Stimulated activated CD8-positive, alpha-beta memory T cell treated with anti-CD3 and anti-CD28 coated beads, Interleukin-4, amount 100 ng/mL, for 24 hours (primary cell): ENCODE results near the gene ESYT2.

Experiments
- DNase-seq: peaks from one replicate; pipeline ENCODE4 v3.0.0-alpha.2; 2020; ENCODE audit warnings: low read depth

ESYT2 gene

DNA sequence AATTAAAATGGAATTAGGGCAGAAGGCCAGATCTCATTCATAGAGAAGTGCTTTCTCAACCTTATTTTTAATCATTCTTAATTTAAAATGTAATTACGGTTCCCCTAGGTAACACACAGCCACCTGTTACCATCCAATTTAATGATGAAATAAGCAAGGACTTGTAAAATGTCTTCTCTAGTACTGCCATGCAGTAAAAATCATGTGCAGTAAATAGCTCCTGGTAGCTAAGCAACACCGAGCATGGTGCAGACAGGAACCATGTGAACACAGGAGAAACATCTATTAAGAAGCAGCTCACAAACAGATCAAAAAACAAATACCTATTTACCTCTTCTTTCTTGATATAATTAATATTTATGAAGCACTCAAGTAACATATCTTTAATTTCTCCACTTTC, 139.8 kb downstream of the ESYT2 start:
- DNase-seq: no peak

DNA sequence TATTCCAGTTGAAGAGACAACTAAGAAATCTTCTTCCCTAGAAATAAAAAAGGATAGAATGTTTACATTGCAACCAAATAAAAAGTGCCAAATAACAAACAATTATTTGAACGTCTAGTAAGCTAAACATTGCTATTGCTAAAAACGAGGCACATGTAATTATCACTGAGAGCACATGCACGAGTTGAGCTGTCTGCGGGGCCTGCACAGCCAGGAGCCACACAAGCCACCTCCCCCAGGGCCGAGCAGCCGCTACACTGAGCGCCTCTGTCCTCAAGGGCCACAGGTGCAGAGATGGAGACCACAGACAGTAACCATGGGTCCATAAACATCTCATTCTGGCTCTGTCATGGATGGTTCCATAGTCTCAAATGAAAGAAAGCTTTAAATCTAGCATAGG, 141.9 kb downstream of the ESYT2 start:
- DNase-seq: no peak

DNA sequence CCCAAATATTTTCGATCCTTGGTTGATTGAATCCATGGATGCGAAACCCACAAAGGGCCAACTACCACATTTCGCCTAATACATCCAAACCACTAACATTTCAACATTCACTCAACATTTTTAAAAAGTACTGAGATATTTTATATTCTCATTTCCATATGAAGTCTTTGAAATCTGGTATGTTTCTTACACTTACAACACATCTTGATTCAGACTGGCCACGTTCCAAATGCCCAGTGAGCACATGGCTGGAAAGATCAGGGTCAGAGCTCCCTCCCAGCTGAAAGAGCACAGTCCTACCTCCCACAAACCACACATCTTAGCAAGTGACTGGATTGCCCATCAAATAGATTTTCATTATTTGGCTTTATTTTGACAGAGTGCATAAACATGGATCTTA, 143.6 kb downstream of the ESYT2 start:
- DNase-seq: no peak

DNA sequence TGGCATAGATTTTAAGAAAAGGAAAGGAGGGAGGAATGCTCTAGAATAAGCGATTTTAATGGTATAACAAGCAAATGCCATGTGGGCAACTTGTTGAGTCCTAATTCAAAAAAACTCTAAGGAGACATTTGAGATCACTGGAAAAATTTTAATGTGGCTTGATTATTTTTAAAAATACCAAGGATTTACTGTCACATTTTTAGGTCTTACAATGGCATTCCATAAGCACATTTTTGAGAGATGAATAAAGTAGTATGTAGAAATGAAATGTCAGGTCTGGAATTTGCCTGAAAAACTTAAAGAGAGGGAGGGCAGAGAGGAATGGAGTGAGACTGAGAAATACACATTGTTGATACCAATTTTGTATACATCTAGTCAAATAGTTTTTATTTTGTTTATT, 145.0 kb downstream of the ESYT2 start:
- DNase-seq: no peak

DNA sequence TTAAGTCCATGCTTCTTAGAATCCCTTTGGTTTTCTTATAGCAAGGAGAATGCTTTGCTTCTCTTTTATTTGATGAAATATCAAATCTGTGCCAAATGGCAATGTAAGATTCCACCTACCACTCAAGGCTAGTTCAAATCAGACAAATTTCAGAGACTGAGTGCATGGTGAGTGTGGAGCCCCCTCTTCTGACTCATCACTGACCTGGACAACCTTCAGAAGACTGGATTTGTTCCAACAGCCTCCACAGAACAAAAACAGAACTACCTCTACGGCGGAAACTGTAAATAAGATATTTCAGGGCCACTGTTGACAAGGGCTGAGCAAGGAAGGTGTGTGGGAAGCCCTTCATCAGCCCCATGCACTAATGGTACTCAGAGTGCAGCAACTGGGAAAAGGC, 145.8 kb downstream of the ESYT2 start:
- DNase-seq: no peak

DNA sequence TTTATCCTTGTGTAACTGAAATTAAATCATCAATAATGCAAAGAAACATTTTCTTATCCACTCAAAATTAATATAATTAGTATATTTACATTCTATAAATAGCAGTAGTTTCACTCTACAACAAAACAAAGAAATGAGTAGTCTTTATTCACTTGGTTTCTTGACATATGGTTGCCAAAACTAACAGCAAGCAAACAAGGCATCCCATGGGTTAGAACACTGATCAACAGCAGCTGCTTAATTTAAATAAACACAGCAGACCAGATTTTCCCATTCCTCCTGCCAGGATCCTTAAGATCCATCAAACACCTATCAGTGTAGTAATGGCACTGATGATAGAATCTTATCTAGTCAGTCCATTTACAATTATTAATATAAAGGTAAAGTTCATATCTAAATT, 146.9 kb downstream of the ESYT2 start:
- no peak for DNase-seq
